Bronchial epithelial cell (primary cell): ENCODE results near the gene LAP3. TPM values are rescaled to one million over a fixed set of nuclear protein-coding genes. Genes with fewer than 3 reads are reported as not detected.

Source experiments
- DNase-seq: peaks from one replicate; pipeline ENCODE4 v3.0.0-alpha.2; 2010; ENCODE audit warnings: low read depth
- FAIRE-seq: peaks from 2 replicates; lab custom pipeline; 2011; peaks lifted over from hg19 to GRCh38; lab: Jason Lieb, UNC
- H3K27me3 ChIP-seq: 2 replicates; pipeline ENCODE4 v1.5.1; 2011; ENCODE audit warnings: low read length; ENCODE audit not compliant: control insufficient read depth, insufficient read depth
- H3K36me3 ChIP-seq: 2 replicates; pipeline ENCODE4 v1.5.1; 2011; ENCODE audit warnings: low read length; ENCODE audit not compliant: control insufficient read depth, insufficient read depth
- H3K4me3 ChIP-seq: 2 replicates; pipeline ENCODE4 v1.5.1; 2011; ENCODE audit warnings: mild to moderate bottlenecking, low read depth, low read length, control low read depth
- total RNA-seq: library from RNA; depleted of rRNA; stranded (reverse); fragments of >200 nt; gene quantifications from 2 replicates; pipeline ENCODE4 v1.2.1, GENCODE V29; 2014
- TF ChIP-seq, protein P1 (sequence below): IDR thresholded peaks from 2 replicates; pipeline ENCODE4 v1.5.1; 2011; ENCODE audit warnings: mild to moderate bottlenecking, moderate library complexity, low read length, control low read depth, inconsistent platforms; ENCODE audit not compliant: insufficient read depth, severe bottlenecking

The LAP3 gene
- total RNA-seq, 1 donor from 2014 or later = 72.4 TPM

DNA sequence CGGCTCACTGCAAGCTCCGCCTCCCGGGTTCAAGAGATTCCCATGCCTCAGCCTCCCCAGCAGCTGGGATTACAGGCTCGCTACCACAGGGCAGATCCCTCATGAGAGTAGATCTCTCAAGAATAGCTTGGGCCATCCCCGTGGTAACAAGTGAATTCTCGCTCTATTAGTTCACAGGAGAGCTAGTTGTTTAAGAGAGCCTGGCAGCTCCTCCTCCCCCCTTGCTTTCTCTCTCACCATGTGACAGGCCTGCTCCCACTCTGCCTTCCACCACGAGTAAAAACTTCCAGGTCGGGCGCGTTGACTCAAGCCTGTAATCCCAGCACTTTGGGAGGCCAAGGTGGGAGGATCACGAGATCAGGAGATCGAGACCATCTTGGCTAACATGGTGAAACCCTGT, 30.3 kb upstream of the LAP3 start:
- DNase-seq (no peak), FAIRE-seq (no peak)
- Histone ChIP-seq H3K36me3 (no peaks in the 10 kb centered on the region), H3K27me3 (no peaks in the 10 kb centered on the region), H3K4me3 (no peak overlapping the region)
- TF ChIP-seq, protein P1, sequence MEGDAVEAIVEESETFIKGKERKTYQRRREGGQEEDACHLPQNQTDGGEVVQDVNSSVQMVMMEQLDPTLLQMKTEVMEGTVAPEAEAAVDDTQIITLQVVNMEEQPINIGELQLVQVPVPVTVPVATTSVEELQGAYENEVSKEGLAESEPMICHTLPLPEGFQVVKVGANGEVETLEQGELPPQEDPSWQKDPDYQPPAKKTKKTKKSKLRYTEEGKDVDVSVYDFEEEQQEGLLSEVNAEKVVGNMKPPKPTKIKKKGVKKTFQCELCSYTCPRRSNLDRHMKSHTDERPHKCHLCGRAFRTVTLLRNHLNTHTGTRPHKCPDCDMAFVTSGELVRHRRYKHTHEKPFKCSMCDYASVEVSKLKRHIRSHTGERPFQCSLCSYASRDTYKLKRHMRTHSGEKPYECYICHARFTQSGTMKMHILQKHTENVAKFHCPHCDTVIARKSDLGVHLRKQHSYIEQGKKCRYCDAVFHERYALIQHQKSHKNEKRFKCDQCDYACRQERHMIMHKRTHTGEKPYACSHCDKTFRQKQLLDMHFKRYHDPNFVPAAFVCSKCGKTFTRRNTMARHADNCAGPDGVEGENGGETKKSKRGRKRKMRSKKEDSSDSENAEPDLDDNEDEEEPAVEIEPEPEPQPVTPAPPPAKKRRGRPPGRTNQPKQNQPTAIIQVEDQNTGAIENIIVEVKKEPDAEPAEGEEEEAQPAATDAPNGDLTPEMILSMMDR = no peak

DNA sequence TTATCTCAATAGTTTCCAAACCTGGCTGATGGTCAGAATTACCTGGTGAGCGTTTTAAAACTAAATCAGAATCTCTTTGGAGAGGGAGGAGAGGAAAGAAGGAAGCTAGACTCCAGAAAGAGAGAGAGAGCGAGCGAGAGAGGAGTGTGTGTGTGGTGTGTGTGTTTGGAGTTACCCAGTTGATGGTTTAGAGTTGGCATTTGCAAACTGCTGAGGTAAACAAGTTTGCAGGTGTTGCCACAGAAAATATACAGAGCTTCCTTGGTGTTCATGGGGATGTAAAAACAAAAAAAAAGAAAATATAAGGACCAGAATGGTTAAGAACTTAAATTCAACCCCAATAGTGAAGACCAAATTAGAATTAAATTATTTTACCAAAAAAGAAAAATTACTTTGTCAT, 26.4 kb upstream of the LAP3 start:
- FAIRE-seq (no peak), DNase-seq (no peak)
- TF ChIP-seq, protein P1 = no peak
- Histone ChIP-seq H3K27me3 (no peaks in the 10 kb centered on the region), H3K36me3 (no peaks in the 10 kb centered on the region), H3K4me3 (no peak overlapping the region)

DNA sequence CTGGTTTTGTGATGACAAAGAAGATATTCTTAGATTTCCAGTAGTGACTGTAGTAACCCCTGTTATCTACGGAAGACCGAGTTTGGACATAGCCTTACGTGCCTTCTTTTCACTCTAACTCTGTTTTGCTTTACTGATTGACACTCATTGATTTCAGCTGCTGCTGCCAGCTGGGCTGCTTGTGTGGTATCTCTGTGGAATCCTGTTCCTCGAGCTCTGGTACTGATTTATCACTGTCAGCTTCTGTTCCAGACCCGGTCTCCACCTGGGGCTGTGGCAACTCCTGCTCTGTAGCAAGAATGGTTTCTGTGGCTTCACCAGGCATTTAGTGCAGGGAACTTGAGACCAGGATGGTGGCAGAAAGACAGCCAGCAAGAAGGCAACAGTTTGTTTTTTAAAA, 24.6 kb upstream of the LAP3 start:
- H3K27me3 ChIP-seq = no peaks in the 10 kb centered on the region
- no peaks in the 10 kb centered on the region for H3K36me3 ChIP-seq
- H3K4me3 ChIP-seq = no peak overlapping the region
- FAIRE-seq (no peak), DNase-seq (no peak)
- TF ChIP-seq, protein P1 = no peak

DNA sequence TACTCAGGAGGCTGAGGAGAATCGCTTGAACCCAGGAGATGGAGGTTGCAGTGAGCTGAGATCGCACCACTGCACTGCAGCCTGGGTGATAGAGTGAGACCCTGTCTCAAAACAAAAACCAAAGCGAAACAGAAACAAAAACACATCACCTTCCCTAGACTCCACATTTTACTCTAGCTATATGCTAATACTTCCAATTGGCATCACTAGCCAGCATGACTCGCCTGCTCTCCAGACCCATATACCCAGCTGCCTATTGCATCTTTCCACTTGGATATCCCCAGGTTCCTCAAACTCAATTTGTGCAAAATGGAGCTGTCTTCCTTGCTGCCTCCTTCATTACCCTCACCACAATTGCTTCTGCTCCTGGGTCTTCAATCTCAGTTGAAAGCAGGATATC, 22.4 kb upstream of the LAP3 start:
- TF ChIP-seq, protein P1 = no peak
- H3K27me3 ChIP-seq = no peaks in the 10 kb centered on the region
- DNase-seq = no peak
- no peaks in the 10 kb centered on the region for H3K36me3 ChIP-seq
- FAIRE-seq = no peak
- H3K4me3 ChIP-seq = no peak overlapping the region

GRCh38 chr4:17556498-17556897, 20.5 kb upstream of the LAP3 start:
- TF ChIP-seq, protein P1 = no peak
- no peak overlapping the region for H3K4me3 ChIP-seq
- H3K36me3 ChIP-seq = no peaks in the 10 kb centered on the region
- no peak for FAIRE-seq
- DNase-seq = no peak
- no peaks in the 10 kb centered on the region for H3K27me3 ChIP-seq

DNA sequence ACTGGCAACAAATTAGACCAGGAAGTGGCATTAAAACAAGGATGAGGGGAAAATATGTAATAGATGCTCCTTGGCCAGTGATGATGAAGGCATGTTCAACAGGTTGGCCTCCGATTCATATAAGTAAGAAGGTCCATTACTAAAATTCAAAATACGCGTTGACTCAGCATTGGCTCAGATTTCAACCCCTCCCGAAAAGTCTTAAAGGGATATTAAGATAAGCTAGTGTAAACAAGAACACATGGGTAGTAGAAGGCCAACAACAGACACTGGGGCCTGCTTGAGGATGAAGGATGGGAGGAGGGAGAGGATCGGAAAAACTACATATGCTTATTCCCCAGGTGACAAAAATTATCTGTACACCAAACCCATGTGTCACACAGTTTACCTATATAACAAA, 19.1 kb upstream of the LAP3 start:
- no peak for FAIRE-seq
- DNase-seq = peak; percentile 68
- H3K4me3 ChIP-seq = no peak overlapping the region
- no peaks in the 10 kb centered on the region for H3K36me3 ChIP-seq
- no peaks in the 10 kb centered on the region for H3K27me3 ChIP-seq
- TF ChIP-seq, protein P1 = no peak
